Measurements from ENCODE around the gene GOLGA6L7.

DNA sequence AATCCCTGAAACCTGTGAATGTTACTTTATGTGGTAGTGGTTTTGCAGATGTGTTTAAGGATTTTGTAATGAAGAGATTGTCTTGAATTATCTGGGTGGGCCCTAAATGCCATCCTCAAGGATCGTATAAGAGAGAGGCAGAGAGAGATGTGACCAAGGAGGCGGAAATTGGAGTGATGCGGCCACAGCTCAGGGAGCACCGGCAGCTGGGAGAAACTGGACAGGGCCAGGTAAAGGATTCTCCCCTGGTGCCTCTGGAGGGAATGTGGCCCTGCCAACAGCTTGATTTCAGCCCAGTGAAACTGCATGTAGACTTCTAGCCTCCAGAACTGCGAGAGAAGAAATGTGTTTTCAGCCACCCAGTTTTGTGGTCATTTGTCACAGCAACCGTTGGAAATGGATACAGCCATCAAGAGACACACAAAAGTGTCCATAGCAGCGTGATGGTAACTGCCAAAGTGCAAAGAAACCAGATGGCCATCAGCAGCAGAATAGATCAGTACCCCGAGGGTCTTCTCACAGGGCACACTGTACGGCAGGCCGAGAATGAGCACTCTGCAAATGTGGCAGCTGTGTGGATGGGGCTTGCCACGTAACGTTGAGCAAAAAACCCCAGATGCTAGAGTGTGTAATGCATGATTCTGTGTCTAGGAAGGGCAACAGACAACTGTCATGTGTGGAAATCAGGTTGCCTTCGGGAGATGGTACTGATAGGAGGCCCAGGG is 49.6 kb upstream of the GOLGA6L7 start:
- TF ChIP-seq EZH2 (IDR thresholded peaks at IDR 0.05; ENCODE audit: borderline replicate concordance, insufficient read depth, low read depth, low read length, poor library complexity, severe bottlenecking), result no peak
- TF ChIP-seq, protein P1, sequence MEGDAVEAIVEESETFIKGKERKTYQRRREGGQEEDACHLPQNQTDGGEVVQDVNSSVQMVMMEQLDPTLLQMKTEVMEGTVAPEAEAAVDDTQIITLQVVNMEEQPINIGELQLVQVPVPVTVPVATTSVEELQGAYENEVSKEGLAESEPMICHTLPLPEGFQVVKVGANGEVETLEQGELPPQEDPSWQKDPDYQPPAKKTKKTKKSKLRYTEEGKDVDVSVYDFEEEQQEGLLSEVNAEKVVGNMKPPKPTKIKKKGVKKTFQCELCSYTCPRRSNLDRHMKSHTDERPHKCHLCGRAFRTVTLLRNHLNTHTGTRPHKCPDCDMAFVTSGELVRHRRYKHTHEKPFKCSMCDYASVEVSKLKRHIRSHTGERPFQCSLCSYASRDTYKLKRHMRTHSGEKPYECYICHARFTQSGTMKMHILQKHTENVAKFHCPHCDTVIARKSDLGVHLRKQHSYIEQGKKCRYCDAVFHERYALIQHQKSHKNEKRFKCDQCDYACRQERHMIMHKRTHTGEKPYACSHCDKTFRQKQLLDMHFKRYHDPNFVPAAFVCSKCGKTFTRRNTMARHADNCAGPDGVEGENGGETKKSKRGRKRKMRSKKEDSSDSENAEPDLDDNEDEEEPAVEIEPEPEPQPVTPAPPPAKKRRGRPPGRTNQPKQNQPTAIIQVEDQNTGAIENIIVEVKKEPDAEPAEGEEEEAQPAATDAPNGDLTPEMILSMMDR (IDR thresholded peaks at IDR 0.05), result no peak

All from B cell (primary cell).